MM.1S (cell line): ENCODE measurements around the gene ZBED2.
"Not testable (repeated sequence)": the region's sequence is repeated elsewhere in the genome, so short reads cannot be mapped to it uniquely, and the experiment has no call there.

ENCODE experiments used
- DNase-seq: peaks from one replicate; pipeline ENCODE4 v3.0.0-alpha.2; 2015
- H2AFZ ChIP-seq: fragments of 300-600 bp; sonication (generic); 2 replicates; pipeline ENCODE4 v1.6.0; 2016; ENCODE audit warnings: antibody characterized with exemption, low read length
- H3F3A ChIP-seq: fragments of 300-600 bp; sonication (generic); 2 replicates; pipeline ENCODE4 v1.6.1; 2016; ENCODE audit warnings: mild to moderate bottlenecking, antibody characterized with exemption, low read length, moderate library complexity, mixed read lengths; ENCODE audit not compliant: insufficient read depth
- H3K27ac ChIP-seq: fragments of 300-600 bp; sonication (generic); 2 replicates; pipeline ENCODE4 v1.5.1; 2016; ENCODE audit warnings: mild to moderate bottlenecking, low read length
- H3K27me3 ChIP-seq: fragments of 300-600 bp; sonication (generic); replicated peaks from 2 replicates; pipeline ENCODE4 v1.6.0; 2016; ENCODE audit warnings: low read length; ENCODE audit not compliant: insufficient read depth
- H3K36me3 ChIP-seq: fragments of 300-600 bp; sonication (generic); replicated peaks from 2 replicates; pipeline ENCODE4 v1.6.1; 2016; ENCODE audit warnings: mild to moderate bottlenecking, low read length, mixed read lengths; ENCODE audit not compliant: insufficient read depth
- H3K4me1 ChIP-seq: fragments of 300-600 bp; sonication (generic); 2 replicates; pipeline ENCODE4 v1.6.1; 2016; ENCODE audit warnings: low read length, mixed read lengths
- H3K4me2 ChIP-seq: fragments of 300-600 bp; sonication (generic); 2 replicates; pipeline ENCODE4 v1.6.0; 2016; ENCODE audit warnings: low read depth, low read length
- H3K4me3 ChIP-seq: fragments of 300-600 bp; sonication (generic); 2 replicates; pipeline ENCODE4 v1.5.1; 2016; ENCODE audit warnings: low read length, mixed read lengths
- H3K79me2 ChIP-seq: fragments of 300-600 bp; sonication (generic); 2 replicates; pipeline ENCODE4 v1.6.1; 2016; ENCODE audit warnings: mixed run types, low read length, mixed read lengths
- H3K9ac ChIP-seq: fragments of 300-600 bp; sonication (generic); 2 replicates; pipeline ENCODE4 v1.6.1; 2016; ENCODE audit warnings: low read length, mixed read lengths
- H3K9me2 ChIP-seq: fragments of 300-600 bp; sonication (generic); replicated peaks from 2 replicates; pipeline ENCODE4 v1.6.1; 2016; ENCODE audit warnings: mild to moderate bottlenecking, low read length, mixed read lengths; ENCODE audit not compliant: insufficient read depth
- H3K9me3 ChIP-seq: fragments of 300-600 bp; sonication (generic); replicated peaks from 2 replicates; pipeline ENCODE4 v1.6.1; 2016; ENCODE audit warnings: mild to moderate bottlenecking, low read length, mixed read lengths; ENCODE audit not compliant: insufficient read depth
- H4K20me1 ChIP-seq: fragments of 300-600 bp; sonication (generic); 2 replicates; pipeline ENCODE4 v1.6.1; 2016; ENCODE audit warnings: mild to moderate bottlenecking, low read length, moderate library complexity, mixed read lengths; ENCODE audit not compliant: insufficient read depth
- CTCF ChIP-seq: fragments of 300-600 bp; sonication (generic); IDR thresholded peaks from 2 replicates; pipeline ENCODE4 v1.5.1; 2016; ENCODE audit warnings: antibody characterized with exemption, low read length, mixed read lengths
- EZH2 ChIP-seq: fragments of 300-600 bp; sonication (generic); optimal IDR thresholded peaks from 2 replicates; pipeline ENCODE3; 2017; ENCODE audit warnings: low read depth, mild to moderate bottlenecking, antibody characterized with exemption, low read length, mixed read lengths
- EZH2phosphoT487 ChIP-seq: fragments of 300-600 bp; sonication (generic); IDR thresholded peaks from 2 replicates; pipeline ENCODE4 v1.6.1; 2018; ENCODE audit warnings: antibody characterized with exemption, low read length

Gene ZBED2

GRCh38 chr3:111566844-111567243 is 28.3 kb downstream of the ZBED2 start:
- Histone ChIP-seq H3K27me3 (no peaks in the 10 kb centered on the region), H3K4me2 (no peak overlapping the region), H3K9ac (no peak overlapping the region), H3F3A (no peaks in the 10 kb centered on the region), H3K4me3 (no peak overlapping the region), H3K4me1 (no peaks in the 10 kb centered on the region), H3K79me2 (no peaks in the 10 kb centered on the region), H2AFZ (no peak overlapping the region), H3K27ac (no peak overlapping the region), H3K9me2 (0 out of 2 replicates have a peak, but pooled peaks cover 2% of the 10 kb centered on the region), H4K20me1 (no peaks in the 10 kb centered on the region), H3K36me3 (no peaks in the 10 kb centered on the region), H3K9me3 (no peaks in the 10 kb centered on the region)
- TF ChIP-seq CTCF (no peak), EZH2 (no peak), EZH2phosphoT487 (no peak)
- no peak for DNase-seq

- H3K27me3 ChIP-seq, H3K36me3 ChIP-seq, H3K9me3 ChIP-seq, H3K4me1 ChIP-seq, DNase-seq, H4K20me1 ChIP-seq, H3K9me2 ChIP-seq, H3K9ac ChIP-seq, H3K4me3 ChIP-seq, H3K79me2 ChIP-seq, H3F3A ChIP-seq, H3K27ac ChIP-seq, H2AFZ ChIP-seq, H3K4me2 ChIP-seq: not testable (repeated sequence)
Observed at GRCh38 chr3:111561902-111562301, 33.2 kb downstream of the ZBED2 start.

GRCh38 chr3:111548756-111549155 is 46.4 kb downstream of the ZBED2 start:
- Histone ChIP-seq H3F3A (no peaks in the 10 kb centered on the region), H3K79me2 (no peaks in the 10 kb centered on the region)
- DNase-seq: no peak

GRCh38 chr3:111548092-111548491 is 47.1 kb downstream of the ZBED2 start:
- no peak overlapping the region for H2AFZ ChIP-seq

More at GRCh38 chr3:111548756-111549155, 46.4 kb downstream of the ZBED2 start:
- H3K36me3 ChIP-seq: no peaks in the 10 kb centered on the region
- H3K27me3 ChIP-seq: no peaks in the 10 kb centered on the region
- H3K27ac ChIP-seq: no peak overlapping the region
- H3K4me1 ChIP-seq: no peaks in the 10 kb centered on the region
- no peaks in the 10 kb centered on the region for H3K9me2 ChIP-seq
- H2AFZ ChIP-seq: no peak overlapping the region
- no peaks in the 10 kb centered on the region for H3K9me3 ChIP-seq
- H3K9ac ChIP-seq: no peak overlapping the region
- no peak for TF ChIP-seq CTCF
- TF ChIP-seq EZH2phosphoT487: no peak
- no peak for TF ChIP-seq EZH2
- H3K4me2 ChIP-seq: no peak overlapping the region
- no peak overlapping the region for H3K4me3 ChIP-seq
- no peaks in the 10 kb centered on the region for H4K20me1 ChIP-seq

More at GRCh38 chr3:111548092-111548491, 47.1 kb downstream of the ZBED2 start:
- DNase-seq: no peak
- Histone ChIP-seq H3K4me3 (no peak overlapping the region), H3F3A (no peaks in the 10 kb centered on the region), H3K27ac (no peak overlapping the region), H3K79me2 (no peaks in the 10 kb centered on the region), H3K4me1 (no peaks in the 10 kb centered on the region), H3K4me2 (no peak overlapping the region), H3K9me2 (no peaks in the 10 kb centered on the region), H3K9ac (no peak overlapping the region), H3K9me3 (no peaks in the 10 kb centered on the region), H4K20me1 (no peaks in the 10 kb centered on the region), H3K36me3 (no peaks in the 10 kb centered on the region), H3K27me3 (no peaks in the 10 kb centered on the region)
- TF ChIP-seq EZH2 (no peak), EZH2phosphoT487 (no peak), CTCF (no peak)
